ENCODE data around the gene PGAP3.

- TF ChIP-seq CTCF (IDR thresholded peaks at IDR 0.05) (no peak), POLR2A (IDR thresholded peaks at IDR 0.05) (no peak)
Observed at GRCh38 chr17:39724731-39725130, 36.9 kb upstream of the PGAP3 start.

Measured in uterus (tissue), 2 donors.